Activated CD8-positive, alpha-beta memory T cell treated with anti-CD3 and anti-CD28 coated beads, Interleukin-2, amount 50 U/mL, for 24 hours (primary cell): ENCODE measurements around the gene OR10A5.
"Not testable (repeated sequence)": the region's sequence is repeated elsewhere in the genome, so short reads cannot be mapped to it uniquely, and the experiment has no call there.

Experiments used
- DNase-seq: peaks from one replicate; pipeline ENCODE4 v3.0.0-alpha.2; 2020; ENCODE audit errors: extremely low read depth

The OR10A5 gene

GRCh38 chr11:6845383-6845782, at the start of gene OR10A5:
Gene OR10A5, plus strand, starts transcription at chr11:6845683. Its CDS starts 0 bp downstream, at chr11:6845683.
- DNase-seq = no peak

GRCh38 chr11:6799402-6799801, 46.1 kb upstream of the OR10A5 start, which contains the start of gene OR6A2:
Gene OR6A2, minus strand, starts transcription at chr11:6799689. Its CDS starts 3,981 bp downstream, at chr11:6795708.
- DNase-seq = no peak

GRCh38 chr11:6801075-6801474, 44.4 kb upstream of the OR10A5 start:
- DNase-seq = not testable (repeated sequence)

- no peak for DNase-seq
Observed at GRCh38 chr11:6812390-6813005, 33.0 kb upstream of the OR10A5 start.

GRCh38 chr11:6813656-6814055, 31.8 kb upstream of the OR10A5 start:
- no peak for DNase-seq

GRCh38 chr11:6817694-6818093, 27.8 kb upstream of the OR10A5 start:
- no peak for DNase-seq

GRCh38 chr11:6818967-6819366, 26.5 kb upstream of the OR10A5 start:
- no peak for DNase-seq

GRCh38 chr11:6824136-6824823, 21.2 kb upstream of the OR10A5 start:
- DNase-seq = no peak

GRCh38 chr11:6825231-6825744, 20.2 kb upstream of the OR10A5 start:
- DNase-seq = no peak

- DNase-seq = no peak
Observed at GRCh38 chr11:6828103-6828502, 17.4 kb upstream of the OR10A5 start.

- DNase-seq = no peak
Observed at GRCh38 chr11:6833356-6833755, 12.1 kb upstream of the OR10A5 start.

GRCh38 chr11:6834021-6834420, 11.5 kb upstream of the OR10A5 start:
- DNase-seq = no peak

GRCh38 chr11:6841694-6842093, 3.8 kb upstream of the OR10A5 start:
- no peak for DNase-seq

GRCh38 chr11:6843670-6844069, 1.8 kb upstream of the OR10A5 start:
- DNase-seq = no peak

GRCh38 chr11:6844356-6844755, 1.1 kb upstream of the OR10A5 start:
- DNase-seq = no peak

- DNase-seq = no peak
Observed at GRCh38 chr11:6850526-6850925, 5.0 kb downstream of the OR10A5 start.

- DNase-seq = not testable (repeated sequence)
Observed at GRCh38 chr11:6854801-6855200, 9.3 kb downstream of the OR10A5 start.

- DNase-seq = no peak
Observed at GRCh38 chr11:6855971-6856541, 10.6 kb downstream of the OR10A5 start.

GRCh38 chr11:6856871-6857270, 11.4 kb downstream of the OR10A5 start:
- no peak for DNase-seq

- no peak for DNase-seq
Observed at GRCh38 chr11:6862961-6863360, 17.5 kb downstream of the OR10A5 start, which contains the start of gene OR10A2. Gene OR10A2, plus strand, starts transcription at chr11:6863057. Its CDS starts 6,698 bp downstream, at chr11:6869755.

GRCh38 chr11:6864438-6864837, 19.0 kb downstream of the OR10A5 start:
- no peak for DNase-seq

GRCh38 chr11:6871278-6871677, 25.8 kb downstream of the OR10A5 start:
- no peak for DNase-seq

- DNase-seq = no peak
Observed at GRCh38 chr11:6875761-6876160, 30.3 kb downstream of the OR10A5 start.
